ENCODE results near the gene MOXD1.
"Not testable (repeated sequence)": the region's sequence is repeated elsewhere in the genome, so short reads cannot be mapped to it uniquely, and the experiment has no call there.

Gene MOXD1

DNA sequence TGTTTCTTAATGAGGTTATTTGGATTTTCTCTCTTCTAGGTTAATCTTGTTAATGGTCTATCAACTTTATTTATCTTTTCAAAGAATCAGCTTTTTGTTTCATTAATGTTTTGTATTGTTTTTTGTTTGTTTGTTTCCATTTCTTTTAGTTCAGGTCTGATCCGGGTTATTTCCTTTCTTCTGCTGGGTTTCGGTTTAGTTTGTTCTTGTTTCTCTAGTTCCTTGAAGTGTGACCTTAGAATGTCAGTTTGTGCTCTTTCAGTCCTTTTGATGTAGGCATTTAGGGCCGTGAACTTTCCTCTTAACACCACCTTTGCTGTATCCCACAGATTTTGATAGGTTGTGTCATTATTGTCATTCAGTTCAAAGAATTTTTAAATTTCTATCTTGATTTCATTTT, 49.3 kb downstream of the MOXD1 start:
- DNase-seq = not testable (repeated sequence)

GRCh38 chr6:132348231-132348630, 53.0 kb downstream of the MOXD1 start:
- no peak for DNase-seq

- no peak for DNase-seq
These were observed 56.5 kb downstream of the MOXD1 start for GRCh38 chr6:132344811-132345210.

- no peak for DNase-seq
These were observed 59.6 kb downstream of the MOXD1 start for GRCh38 chr6:132341646-132342045.

DNA sequence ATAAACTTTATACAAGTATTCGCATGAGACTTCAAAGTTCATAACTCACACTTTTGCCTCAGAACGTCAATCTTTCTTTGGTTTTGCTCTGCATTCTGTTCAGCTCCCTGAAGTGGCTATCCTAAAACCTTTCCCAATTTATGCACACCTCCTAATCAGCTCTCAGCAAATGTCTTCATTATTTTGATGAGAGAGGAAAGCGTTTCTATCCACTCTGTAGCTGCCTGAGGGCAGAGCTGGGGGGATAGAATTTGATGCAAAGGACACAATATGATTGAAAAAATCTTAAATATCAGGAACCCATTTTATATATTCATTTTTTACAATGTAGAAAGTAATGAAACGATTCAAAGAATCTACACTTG, 66.8 kb downstream of the MOXD1 start:
- no peak for DNase-seq

DNA sequence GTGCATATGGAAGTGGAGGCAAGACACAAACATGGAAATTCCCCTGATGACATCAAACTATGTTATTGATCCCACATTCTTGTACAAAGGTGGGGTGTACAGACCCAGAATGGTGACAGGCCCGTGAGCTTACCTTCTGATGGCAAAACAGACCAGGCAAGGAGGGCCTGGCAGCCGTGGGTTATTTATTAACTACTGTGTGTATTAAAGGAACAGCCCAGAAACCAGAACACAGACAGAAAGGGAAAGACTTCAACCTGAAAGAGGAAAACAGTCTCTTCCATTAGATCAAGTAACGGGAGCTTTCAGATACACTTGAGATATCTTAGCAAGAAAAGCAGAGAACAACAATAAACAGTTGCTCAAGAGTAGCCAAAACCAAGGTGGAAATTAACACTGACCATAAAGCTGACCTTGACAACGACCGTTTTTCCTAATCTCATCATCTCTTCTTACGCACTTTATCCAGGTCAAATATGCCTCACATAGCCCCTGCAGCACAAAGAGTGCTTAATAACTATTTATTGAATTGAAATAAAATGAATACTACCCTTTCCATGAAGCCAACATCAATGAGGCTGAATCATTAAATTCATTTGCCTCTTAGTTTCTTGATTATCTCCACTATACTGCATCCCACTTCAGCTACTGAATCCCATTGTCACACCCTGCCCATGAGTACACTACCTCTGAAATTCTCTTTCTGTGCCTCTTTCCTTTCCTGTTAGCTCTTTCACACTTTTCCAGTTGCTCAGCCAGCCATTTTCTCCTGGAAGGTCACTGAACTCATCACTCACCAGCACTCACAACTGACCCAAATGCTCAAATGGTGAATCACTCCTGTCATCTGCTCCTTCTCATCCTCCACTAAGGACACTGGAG, 67.4 kb downstream of the MOXD1 start:
- DNase-seq = no peak

DNA sequence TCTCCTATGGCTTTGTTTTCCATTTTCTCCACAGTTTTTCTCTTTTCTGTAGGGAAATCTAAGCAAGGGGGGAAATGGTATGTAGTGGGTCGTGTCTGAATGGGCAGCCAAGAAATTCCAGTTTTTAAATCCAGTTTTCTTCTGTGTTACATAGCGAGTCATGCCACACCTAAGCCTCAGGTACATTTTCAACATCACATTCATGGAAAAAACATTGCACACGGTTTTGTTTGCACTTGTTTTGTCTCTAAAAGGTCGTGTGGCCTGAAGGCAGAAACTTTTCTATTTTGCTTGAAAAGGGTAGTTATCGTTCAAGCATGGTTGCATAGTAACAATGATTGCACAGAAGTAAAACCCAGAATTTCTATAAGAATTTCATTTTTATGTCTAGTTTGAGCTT, 70.5 kb downstream of the MOXD1 start:
- DNase-seq = no peak

DNA sequence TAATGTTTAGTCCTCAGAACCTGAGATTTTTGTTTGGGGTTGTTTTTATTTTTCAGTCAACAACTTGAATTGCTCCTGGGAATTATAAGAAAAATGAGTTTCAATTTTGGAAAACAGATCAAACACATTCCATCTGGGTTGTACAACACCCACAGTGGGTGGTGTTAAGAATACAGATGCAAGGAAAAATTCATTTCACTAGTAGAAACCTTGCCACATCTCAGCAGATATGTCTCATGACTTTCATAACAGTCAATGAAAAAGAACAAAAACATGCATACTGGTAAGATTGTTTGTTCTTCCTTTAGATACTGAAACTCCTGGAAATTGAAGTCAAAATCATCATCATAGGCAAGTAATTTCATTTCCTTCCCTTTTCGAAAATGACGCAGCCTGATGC, 78.9 kb downstream of the MOXD1 start:
- DNase-seq = no peak

GRCh38 chr6:132320007-132320406, 81.3 kb downstream of the MOXD1 start:
- no peak for DNase-seq

GRCh38 chr6:132316970-132317369, 84.3 kb downstream of the MOXD1 start:
- no peak for DNase-seq

GRCh38 chr6:132314432-132314831, 86.8 kb downstream of the MOXD1 start:
- DNase-seq = no peak

- DNase-seq = no peak
These were observed 90.4 kb downstream of the MOXD1 start for GRCh38 chr6:132310921-132311320.

GRCh38 chr6:132310151-132310550, 91.1 kb downstream of the MOXD1 start:
- DNase-seq = not testable (repeated sequence)

DNA sequence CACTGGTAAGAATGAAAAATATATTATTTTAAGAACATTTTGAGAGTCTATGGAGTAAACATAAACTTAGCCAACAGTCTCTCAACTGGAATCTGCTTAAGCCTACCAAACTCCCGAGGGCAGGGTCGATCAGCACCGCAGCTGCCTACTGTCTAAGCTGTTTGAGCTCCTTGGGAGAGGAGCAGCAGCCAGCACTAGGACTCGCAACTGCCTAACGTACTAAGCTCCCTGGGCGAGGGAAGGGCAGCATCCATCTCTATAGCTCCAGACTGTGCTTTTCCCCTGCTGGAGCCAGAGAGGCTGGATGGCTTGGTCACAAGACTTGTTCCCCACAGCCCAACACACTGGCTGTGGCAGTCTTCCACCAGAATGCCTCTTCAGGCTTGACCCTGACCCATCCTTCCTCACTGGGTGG, 96.4 kb downstream of the MOXD1 start:
- no peak for DNase-seq

- DNase-seq = no peak
These were observed 100.8 kb downstream of the MOXD1 start for GRCh38 chr6:132300323-132300949.

DNA sequence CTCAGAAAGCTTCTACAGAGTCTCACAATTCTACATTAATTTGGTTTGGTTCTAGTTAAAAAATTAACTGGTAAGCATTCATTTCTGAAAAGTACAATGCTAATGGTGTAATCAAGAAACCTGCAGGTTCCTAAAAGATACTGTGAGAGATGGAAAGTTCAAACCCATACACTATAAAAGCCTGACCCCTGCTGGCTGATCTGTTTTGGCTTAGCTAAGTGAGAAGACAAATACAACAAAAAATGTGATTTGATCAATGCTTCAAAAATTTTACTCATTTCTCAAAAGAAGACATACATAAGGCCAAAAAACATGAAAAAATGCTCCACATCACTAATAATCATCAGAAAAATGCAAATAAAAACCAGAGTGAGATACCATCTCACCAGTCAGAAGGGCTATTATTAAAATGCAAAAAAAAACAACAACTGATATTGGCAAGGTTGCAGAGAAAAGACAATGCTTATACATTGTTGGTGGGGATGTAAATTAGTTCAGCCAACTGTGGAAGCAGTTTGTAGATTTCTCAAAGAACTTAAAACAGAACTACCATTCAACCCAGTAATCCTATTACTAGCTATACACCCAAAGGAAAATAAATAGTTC, 102.8 kb downstream of the MOXD1 start:
- DNase-seq = no peak

GRCh38 chr6:132289756-132290155, 111.5 kb downstream of the MOXD1 start:
- no peak for DNase-seq

GRCh38 chr6:132287101-132287500, 114.2 kb downstream of the MOXD1 start:
- DNase-seq = no peak

GRCh38 chr6:132286298-132287019, 114.8 kb downstream of the MOXD1 start:
- no peak for DNase-seq

DNA sequence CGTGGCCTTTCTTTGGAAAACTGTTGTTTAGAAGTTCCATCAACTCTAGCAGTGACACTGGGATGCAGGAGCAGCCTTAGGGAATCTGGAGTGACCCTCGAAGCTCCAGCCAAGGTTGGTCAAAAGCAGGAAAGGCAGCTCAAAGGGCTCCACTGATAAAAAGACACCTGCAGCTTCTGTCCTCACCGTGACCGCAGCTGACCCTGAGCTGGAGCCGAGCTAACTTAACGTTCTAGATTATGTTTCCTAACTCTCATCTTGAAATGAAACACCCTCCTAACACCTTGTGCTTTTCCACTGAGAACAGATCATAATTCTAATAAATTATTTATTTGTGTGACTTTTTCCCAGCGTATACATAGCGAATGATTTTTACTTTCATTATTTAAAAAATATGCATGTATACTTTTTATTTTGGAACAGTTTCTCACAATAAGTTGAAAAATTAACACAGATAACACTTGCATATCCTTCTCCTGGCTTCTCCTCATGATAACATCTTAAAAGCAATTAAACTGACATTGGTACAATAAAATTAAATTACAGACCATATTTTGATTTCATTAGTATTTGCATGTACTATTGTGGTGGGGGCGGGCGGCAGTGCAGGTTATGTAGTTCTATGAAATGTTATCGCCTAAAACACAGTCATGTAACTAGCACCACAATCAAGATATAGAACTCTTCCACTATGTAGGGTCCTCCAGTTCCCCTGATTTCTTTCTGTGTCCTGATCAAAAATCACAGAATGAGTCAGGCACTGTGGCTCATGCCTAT, 116.1 kb downstream of the MOXD1 start:
- no peak for DNase-seq

DNA sequence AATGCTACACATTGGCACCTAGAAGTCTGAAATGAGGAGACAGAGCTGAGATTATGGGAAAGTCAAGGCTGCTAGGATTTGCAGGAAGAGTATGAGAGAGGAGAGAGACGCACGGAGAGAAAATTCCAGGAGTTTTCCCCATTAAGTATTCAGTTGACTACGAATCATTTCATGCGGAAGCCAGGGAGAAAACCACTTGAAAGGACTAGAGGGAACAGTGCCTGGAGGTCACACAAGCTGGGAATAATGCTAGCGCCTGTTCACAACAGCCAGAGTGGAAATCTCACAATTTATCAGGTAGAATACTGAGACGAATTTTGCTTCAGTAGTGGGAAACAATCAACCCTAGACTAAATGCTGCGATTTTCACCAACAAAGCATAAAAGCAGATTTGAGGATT, 118.6 kb downstream of the MOXD1 start:
- no peak for DNase-seq

DNA sequence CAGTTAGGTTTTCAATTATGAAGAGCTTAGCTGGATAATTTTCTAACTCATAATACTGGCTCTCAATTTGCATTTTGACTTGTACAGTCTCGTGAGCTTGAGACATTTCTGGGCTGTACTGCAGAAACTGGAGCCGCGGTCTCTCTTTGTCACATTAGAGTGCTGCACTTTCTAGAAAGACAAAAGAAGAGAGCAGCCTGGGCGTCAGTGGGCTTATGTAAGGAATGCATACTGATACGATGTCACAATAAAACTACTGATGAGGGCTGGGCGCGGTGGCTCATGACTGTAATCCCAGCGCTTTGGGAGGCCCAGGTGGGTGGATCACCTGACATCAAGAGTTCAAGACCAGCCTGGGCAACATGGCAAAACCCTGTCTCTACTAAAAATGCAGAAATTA, 120.8 kb downstream of the MOXD1 start:
- no peak for DNase-seq

Data from SIG-M5 (cell line).